Limb (tissue), 2 donors: Measurements from ENCODE around the gene RABGGTA.
A peak's percentile ranks its signal among the peaks of the same experiment; 100 is the strongest.

Source experiments
- DNase-seq, 2 donors: peaks; one replicate each; pipeline ENCODE4 v3.0.0-alpha.2; 2016; ENCODE audit errors: extremely low spot score in 2 of 2

Gene RABGGTA

GRCh38 chr14:24271134-24271833, at the start of gene RABGGTA:
Gene RABGGTA (minus strand): TSS chr14:24271597. CDS start chr14:24271115, 482 bp downstream.
- DNase-seq: peak; percentile 92

- DNase-seq: no peak
Measured at GRCh38 chr14:24317141-24317928, 45.9 kb upstream of the RABGGTA start.

GRCh38 chr14:24316597-24316950, 45.2 kb upstream of the RABGGTA start:
- no peak for DNase-seq

- DNase-seq: no peak
Measured at GRCh38 chr14:24315807-24316596, 44.6 kb upstream of the RABGGTA start.

GRCh38 chr14:24315243-24315806, 43.9 kb upstream of the RABGGTA start:
- no peak for DNase-seq

- no peak for DNase-seq
Measured at GRCh38 chr14:24314377-24315193, 43.2 kb upstream of the RABGGTA start.

- no peak for DNase-seq
Measured at GRCh38 chr14:24313913-24314312, 42.5 kb upstream of the RABGGTA start.

- no peak for DNase-seq
Measured at GRCh38 chr14:24312736-24313507, 41.5 kb upstream of the RABGGTA start.

GRCh38 chr14:24311837-24312615, 40.6 kb upstream of the RABGGTA start:
- no peak for DNase-seq

- DNase-seq: peak; percentile 72 to 81
Measured at GRCh38 chr14:24310646-24311604, 39.5 kb upstream of the RABGGTA start, which contains the start of gene LTB4R. Gene LTB4R (plus strand): TSS chr14:24311502. CDS start chr14:24315652, 4,150 bp downstream.

GRCh38 chr14:24310265-24310645, 38.9 kb upstream of the RABGGTA start:
- no peak for DNase-seq

- no peak for DNase-seq
Measured at GRCh38 chr14:24309538-24310264, 38.3 kb upstream of the RABGGTA start, which contains the start of gene LTB4R2. Gene LTB4R2 (plus strand): TSS chr14:24310140. CDS start chr14:24310665, 525 bp downstream.

- no peak for DNase-seq
Measured at GRCh38 chr14:24308342-24309124, 37.1 kb upstream of the RABGGTA start.

GRCh38 chr14:24307575-24308341, 36.4 kb upstream of the RABGGTA start, which contains the start of gene CIDEB:
Gene CIDEB (minus strand): TSS chr14:24307977. CDS start chr14:24307858, 119 bp downstream.
- peak; percentile 43 to 70 for DNase-seq

GRCh38 chr14:24307156-24307574, 35.8 kb upstream of the RABGGTA start:
- no peak for DNase-seq

GRCh38 chr14:24304019-24304387, 32.6 kb upstream of the RABGGTA start:
- no peak for DNase-seq
